DMS153 treated with DMSO at 0.1 percent for 48 hours (cell line): ENCODE data around the gene MOGAT2.

Source experiments
- DNase-seq: peaks from one replicate; lab custom pipeline; 2025; ENCODE audit not compliant: unreplicated experiment; lab: John Stamatoyannopoulos, UW

MOGAT2 gene

GRCh38 chr11:75776546-75776945, 58.9 kb downstream of the MOGAT2 start:
- no peak for DNase-seq

GRCh38 chr11:75777461-75778110, 59.9 kb downstream of the MOGAT2 start:
- no peak for DNase-seq

- no peak for DNase-seq
Measured at GRCh38 chr11:75778962-75779361, 61.3 kb downstream of the MOGAT2 start.

GRCh38 chr11:75779960-75780359, 62.3 kb downstream of the MOGAT2 start:
- DNase-seq, result no peak

- no peak for DNase-seq
Measured at GRCh38 chr11:75780888-75781287, 63.2 kb downstream of the MOGAT2 start.

GRCh38 chr11:75781296-75781695, 63.7 kb downstream of the MOGAT2 start:
- no peak for DNase-seq

- no peak for DNase-seq
Measured at GRCh38 chr11:75781831-75782230, 64.2 kb downstream of the MOGAT2 start.
